Cardiac fibroblast (primary cell): ENCODE results near the gene FOXE3.
A peak's percentile ranks its signal among the peaks of the same experiment; 100 is the strongest.

Experiments used
- DNase-seq, 2 donors: peaks; one replicate each; pipeline versions ENCODE4 v3.0.0 to v3.0.0-alpha.2; 2010; ENCODE audit warnings: low read depth in 2 of 2
- H3K4me3 ChIP-seq, 2 donors: replicated peaks in 1 of 2; 1 replicate in 1 of 2; 2 replicates in 1 of 2; pipeline ENCODE4 v1.5.1; 2011; ENCODE audit warnings: low read depth in 2 of 2, low read length in 2 of 2, mild to moderate bottlenecking in 2 of 2, moderate library complexity in 1 of 2
- TF ChIP-seq, protein P1 (sequence below): IDR thresholded peaks from one replicate; pipeline ENCODE4 v1.5.1; 2011; ENCODE audit warnings: low read depth, mild to moderate bottlenecking, low read length, inconsistent platforms

The FOXE3 gene

DNA sequence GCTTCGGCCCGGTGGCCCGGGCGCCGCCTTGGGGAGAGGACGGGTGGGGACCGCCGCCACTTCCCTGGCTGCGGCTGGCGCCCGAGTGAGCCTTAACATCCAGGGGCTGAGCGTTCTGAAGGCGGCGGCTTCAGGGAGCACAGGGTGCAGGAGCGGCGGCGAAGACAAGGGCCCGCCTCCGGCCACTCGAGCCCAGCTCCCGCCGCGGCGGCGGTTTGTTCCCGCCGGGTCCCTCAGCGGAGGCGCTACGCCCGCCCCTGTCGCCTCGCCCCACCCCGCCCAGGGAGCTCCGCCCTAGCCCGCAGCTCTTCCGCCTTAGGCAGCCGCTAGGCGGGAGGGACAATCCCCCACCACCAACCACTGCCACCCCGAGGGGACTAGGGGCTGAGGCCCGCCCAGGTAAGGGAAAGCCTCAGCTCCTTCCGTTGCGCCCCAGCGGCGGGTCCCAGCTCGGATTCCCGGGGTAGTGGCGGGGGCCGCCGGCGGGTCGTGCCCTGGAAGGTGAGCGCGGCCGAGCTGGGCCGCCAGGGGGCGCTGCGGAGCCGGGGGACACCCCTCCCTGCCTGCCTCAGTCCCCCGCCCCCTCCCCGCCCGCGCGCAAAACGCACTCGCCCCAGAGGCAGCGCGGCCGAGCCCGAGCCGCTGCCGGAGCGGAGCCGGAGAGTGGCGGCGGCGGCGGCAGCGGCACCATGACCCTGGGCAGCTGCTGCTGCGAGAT, 21.5 kb downstream of the FOXE3 start, which contains the start of gene FOXD2:
TSS of gene FOXD2 (plus strand) at position 598 of the 718 bp plus-strand sequence. CDS start at position 690, 92 bp downstream.
- DNase-seq = peak; percentile 79 to 83
- peak within 1 kb of the TSS; percentile 67 to 77 for H3K4me3 ChIP-seq
- TF ChIP-seq, protein P1, sequence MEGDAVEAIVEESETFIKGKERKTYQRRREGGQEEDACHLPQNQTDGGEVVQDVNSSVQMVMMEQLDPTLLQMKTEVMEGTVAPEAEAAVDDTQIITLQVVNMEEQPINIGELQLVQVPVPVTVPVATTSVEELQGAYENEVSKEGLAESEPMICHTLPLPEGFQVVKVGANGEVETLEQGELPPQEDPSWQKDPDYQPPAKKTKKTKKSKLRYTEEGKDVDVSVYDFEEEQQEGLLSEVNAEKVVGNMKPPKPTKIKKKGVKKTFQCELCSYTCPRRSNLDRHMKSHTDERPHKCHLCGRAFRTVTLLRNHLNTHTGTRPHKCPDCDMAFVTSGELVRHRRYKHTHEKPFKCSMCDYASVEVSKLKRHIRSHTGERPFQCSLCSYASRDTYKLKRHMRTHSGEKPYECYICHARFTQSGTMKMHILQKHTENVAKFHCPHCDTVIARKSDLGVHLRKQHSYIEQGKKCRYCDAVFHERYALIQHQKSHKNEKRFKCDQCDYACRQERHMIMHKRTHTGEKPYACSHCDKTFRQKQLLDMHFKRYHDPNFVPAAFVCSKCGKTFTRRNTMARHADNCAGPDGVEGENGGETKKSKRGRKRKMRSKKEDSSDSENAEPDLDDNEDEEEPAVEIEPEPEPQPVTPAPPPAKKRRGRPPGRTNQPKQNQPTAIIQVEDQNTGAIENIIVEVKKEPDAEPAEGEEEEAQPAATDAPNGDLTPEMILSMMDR = peak; percentile 56

DNA sequence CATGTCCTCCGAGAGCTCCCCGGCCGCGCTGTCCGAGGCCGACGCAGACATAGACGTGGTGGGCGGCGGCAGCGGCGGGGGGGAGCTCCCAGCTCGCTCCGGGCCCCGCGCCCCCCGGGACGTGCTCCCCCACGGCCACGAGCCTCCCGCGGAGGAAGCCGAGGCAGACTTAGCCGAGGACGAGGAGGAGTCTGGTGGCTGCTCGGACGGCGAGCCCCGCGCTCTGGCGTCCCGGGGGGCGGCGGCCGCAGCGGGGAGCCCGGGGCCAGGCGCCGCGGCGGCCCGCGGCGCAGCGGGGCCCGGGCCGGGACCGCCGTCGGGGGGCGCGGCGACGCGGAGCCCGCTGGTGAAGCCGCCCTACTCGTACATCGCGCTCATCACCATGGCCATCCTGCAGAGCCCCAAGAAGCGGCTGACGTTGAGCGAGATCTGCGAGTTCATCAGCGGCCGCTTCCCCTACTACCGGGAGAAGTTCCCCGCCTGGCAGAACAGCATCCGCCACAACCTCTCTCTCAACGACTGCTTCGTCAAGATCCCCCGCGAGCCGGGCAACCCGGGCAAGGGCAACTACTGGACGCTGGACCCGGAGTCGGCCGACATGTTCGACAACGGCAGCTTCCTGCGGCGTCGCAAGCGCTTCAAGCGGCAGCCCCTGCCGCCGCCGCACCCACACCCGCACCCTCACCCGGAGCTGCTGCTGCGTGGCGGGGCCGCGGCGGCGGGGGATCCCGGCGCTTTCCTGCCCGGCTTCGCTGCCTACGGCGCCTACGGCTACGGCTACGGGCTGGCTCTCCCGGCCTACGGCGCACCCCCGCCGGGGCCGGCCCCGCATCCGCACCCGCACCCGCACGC, 22.3 kb downstream of the FOXE3 start:
- TF ChIP-seq, protein P1 = no peak
- no peak for DNase-seq
- H3K4me3 ChIP-seq = peak overlapping the region in 1 of 2 donors; percentile 77

DNA sequence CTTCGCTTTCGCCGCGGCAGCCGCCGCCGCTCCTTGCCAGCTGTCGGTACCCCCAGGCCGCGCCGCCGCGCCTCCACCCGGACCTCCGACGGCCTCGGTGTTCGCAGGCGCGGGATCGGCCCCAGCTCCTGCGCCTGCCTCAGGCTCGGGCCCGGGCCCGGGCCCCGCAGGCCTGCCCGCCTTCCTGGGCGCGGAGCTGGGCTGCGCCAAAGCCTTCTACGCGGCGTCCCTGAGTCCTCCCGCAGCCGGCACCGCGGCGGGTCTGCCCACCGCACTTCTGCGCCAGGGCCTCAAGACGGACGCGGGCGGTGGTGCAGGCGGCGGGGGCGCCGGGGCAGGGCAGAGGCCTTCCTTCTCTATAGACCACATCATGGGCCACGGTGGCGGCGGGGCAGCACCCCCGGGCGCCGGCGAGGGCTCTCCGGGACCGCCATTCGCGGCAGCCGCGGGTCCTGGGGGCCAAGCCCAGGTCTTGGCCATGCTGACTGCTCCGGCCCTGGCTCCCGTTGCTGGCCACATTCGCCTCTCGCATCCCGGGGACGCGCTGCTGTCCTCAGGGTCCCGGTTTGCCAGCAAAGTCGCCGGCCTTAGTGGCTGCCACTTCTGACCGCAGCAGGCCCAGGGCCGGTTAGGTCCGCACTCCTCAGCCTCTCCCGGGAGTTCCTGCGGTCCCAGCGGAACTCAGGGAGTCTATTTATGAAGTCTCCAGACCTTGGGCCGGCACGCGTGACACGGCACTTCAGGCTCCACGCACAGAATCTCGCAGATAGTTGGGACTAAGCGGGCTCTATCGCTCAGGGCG, 23.1 kb downstream of the FOXE3 start:
- no peak for DNase-seq
- H3K4me3 ChIP-seq = no peak overlapping the region
- TF ChIP-seq, protein P1 = no peak

DNA sequence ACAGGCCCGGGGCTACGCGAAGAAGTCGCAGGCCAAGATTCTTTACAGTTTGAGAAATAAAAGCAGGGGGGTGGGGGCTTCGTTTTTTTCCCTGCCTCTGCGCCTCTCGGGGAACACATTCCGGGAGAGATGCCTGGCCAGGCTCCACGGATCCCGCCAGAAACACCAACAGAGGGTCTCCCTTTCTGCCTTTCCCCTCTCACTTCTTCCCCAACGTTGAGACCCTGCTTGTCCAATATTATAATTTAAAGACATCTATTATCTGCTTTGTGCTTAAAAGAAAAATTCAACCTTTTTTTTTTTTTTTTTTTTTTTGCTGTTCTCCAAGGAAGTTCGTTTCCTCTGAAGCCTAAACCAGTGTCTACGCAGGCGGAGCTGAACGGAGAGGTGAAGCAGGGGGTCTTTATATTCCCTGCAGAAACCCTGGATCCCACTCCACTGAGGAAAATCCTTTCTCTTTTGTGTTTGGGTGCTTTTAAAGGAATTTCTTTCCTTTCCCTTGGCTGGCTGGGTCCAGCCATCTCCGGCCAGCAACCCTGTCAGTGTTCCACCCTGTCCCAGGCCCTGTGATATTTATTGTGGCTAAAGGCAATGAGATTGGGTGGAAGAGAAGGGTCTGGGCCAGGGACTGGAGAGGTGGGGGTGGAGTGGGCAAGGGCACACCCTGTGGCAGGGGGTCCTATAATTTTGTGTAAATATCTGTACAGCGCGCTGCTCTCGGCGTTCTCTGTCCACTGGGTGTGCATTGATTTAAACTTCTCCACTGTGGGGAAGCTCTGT, 23.9 kb downstream of the FOXE3 start:
- no peak overlapping the region for H3K4me3 ChIP-seq
- TF ChIP-seq, protein P1 = no peak
- DNase-seq = no peak

DNA sequence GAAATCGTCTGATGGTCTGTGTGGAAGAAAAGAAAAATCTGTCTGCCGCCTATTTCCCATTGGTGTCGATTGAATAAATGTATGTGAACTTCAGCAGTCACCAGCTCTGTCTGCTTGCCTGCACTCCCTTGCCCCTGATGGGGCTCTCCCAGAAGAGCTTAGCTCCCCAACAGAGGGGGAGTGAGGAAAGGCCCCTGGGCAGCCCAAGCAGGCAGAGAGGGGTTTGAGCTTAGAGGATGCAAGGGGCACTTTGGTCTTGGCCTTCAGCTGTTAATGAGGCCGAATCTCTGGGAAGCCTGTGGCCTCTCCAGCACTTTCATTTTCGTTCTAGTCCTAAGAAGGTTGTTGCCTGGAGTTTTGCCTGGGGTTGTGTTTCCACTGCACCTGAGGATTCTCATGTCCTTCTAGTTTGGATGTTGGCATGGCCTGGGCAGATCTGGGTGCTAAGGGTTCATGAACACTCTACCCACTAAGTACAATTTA, 24.6 kb downstream of the FOXE3 start:
- no peak overlapping the region for H3K4me3 ChIP-seq
- TF ChIP-seq, protein P1 = no peak
- DNase-seq = no peak
